ENCODE data around the gene PIMREG.
"Not testable (repeated sequence)": the region's sequence is repeated elsewhere in the genome, so short reads cannot be mapped to it uniquely, and the experiment has no call there.

PIMREG gene

GRCh38 chr17:6480303-6480675 lies 36.0 kb downstream of the PIMREG start:
- DNase-seq, result no peak

GRCh38 chr17:6482105-6482455 lies 37.8 kb downstream of the PIMREG start:
- no peak for DNase-seq

GRCh38 chr17:6482796-6483195 lies 38.5 kb downstream of the PIMREG start:
- DNase-seq, result not testable (repeated sequence)

GRCh38 chr17:6483507-6483906 lies 39.3 kb downstream of the PIMREG start:
- no peak for DNase-seq

GRCh38 chr17:6485646-6486412 lies 41.6 kb downstream of the PIMREG start:
- no peak for DNase-seq

- no peak for DNase-seq
Measured at GRCh38 chr17:6487251-6488007, 43.2 kb downstream of the PIMREG start.

- no peak for DNase-seq
Measured at GRCh38 chr17:6488008-6488539, 43.8 kb downstream of the PIMREG start.

GRCh38 chr17:6489016-6489550 lies 44.8 kb downstream of the PIMREG start:
- no peak for DNase-seq

- DNase-seq, result no peak
Measured at GRCh38 chr17:6491071-6491700, 46.9 kb downstream of the PIMREG start.

GRCh38 chr17:6492892-6493674 lies 48.8 kb downstream of the PIMREG start:
- no peak for DNase-seq

GRCh38 chr17:6494239-6494941 lies 50.1 kb downstream of the PIMREG start:
- no peak for DNase-seq

GRCh38 chr17:6495450-6496115 lies 51.3 kb downstream of the PIMREG start:
- no peak for DNase-seq

GRCh38 chr17:6496116-6496481 lies 51.8 kb downstream of the PIMREG start:
- DNase-seq, result peak; percentile 6

- no peak for DNase-seq
Measured at GRCh38 chr17:6496640-6497441, 52.6 kb downstream of the PIMREG start.

- DNase-seq, result no peak
Measured at GRCh38 chr17:6497496-6498221, 53.4 kb downstream of the PIMREG start.

- no peak for DNase-seq
Measured at GRCh38 chr17:6498356-6498755, 54.1 kb downstream of the PIMREG start.

- no peak for DNase-seq
Measured at GRCh38 chr17:6498901-6499540, 54.8 kb downstream of the PIMREG start.
